HG03103 (cell line): ENCODE data around the gene TIGD1.
"Not testable (repeated sequence)": the region's sequence is repeated elsewhere in the genome, so short reads cannot be mapped to it uniquely, and the experiment has no call there.

Source experiments
- ATAC-seq: cut with Tn5 transposase; IDR thresholded peaks from one replicate; pipeline ENCODE4 v1.9.1; 2021; ENCODE audit warnings: low read depth; ENCODE audit not compliant: unreplicated experiment

The TIGD1 gene

GRCh38 chr2:232571026-232571474 is 20.7 kb upstream of the TIGD1 start:
- no peak for ATAC-seq

- not testable (repeated sequence) for ATAC-seq
Measured at GRCh38 chr2:232570481-232570880, 20.1 kb upstream of the TIGD1 start.

GRCh38 chr2:232569541-232569940 is 19.2 kb upstream of the TIGD1 start:
- ATAC-seq, result no peak

GRCh38 chr2:232568161-232568560 is 17.8 kb upstream of the TIGD1 start:
- ATAC-seq, result no peak

GRCh38 chr2:232567721-232568120 is 17.4 kb upstream of the TIGD1 start:
- no peak for ATAC-seq

GRCh38 chr2:232563580-232563979 is 13.2 kb upstream of the TIGD1 start:
- no peak for ATAC-seq

GRCh38 chr2:232562515-232563151 is 12.3 kb upstream of the TIGD1 start:
- no peak for ATAC-seq

GRCh38 chr2:232556426-232556825 is 6.1 kb upstream of the TIGD1 start:
- no peak for ATAC-seq

- ATAC-seq, result no peak
Measured at GRCh38 chr2:232551776-232552175, 1.4 kb upstream of the TIGD1 start.

- ATAC-seq, result no peak
Measured at GRCh38 chr2:232551250-232551638, 887 bp upstream of the TIGD1 start.

GRCh38 chr2:232549655-232550353 is 553 bp downstream of the TIGD1 start:
- no peak for ATAC-seq

- no peak for ATAC-seq
Measured at GRCh38 chr2:232547991-232548390, 2.4 kb downstream of the TIGD1 start.

- no peak for ATAC-seq
Measured at GRCh38 chr2:232545511-232546375, 4.6 kb downstream of the TIGD1 start.

GRCh38 chr2:232544674-232545073 is 5.7 kb downstream of the TIGD1 start:
- no peak for ATAC-seq

- no peak for ATAC-seq
Measured at GRCh38 chr2:232543928-232544631, 6.3 kb downstream of the TIGD1 start.

- ATAC-seq, result no peak
Measured at GRCh38 chr2:232543491-232543890, 6.9 kb downstream of the TIGD1 start.

- ATAC-seq, result no peak
Measured at GRCh38 chr2:232542715-232543467, 7.5 kb downstream of the TIGD1 start.

- no peak for ATAC-seq
Measured at GRCh38 chr2:232541961-232542714, 8.2 kb downstream of the TIGD1 start.

GRCh38 chr2:232541195-232541960 is 9.0 kb downstream of the TIGD1 start:
- no peak for ATAC-seq
